ENCODE measurements around the gene SRGAP1.

Gene SRGAP1

DNA sequence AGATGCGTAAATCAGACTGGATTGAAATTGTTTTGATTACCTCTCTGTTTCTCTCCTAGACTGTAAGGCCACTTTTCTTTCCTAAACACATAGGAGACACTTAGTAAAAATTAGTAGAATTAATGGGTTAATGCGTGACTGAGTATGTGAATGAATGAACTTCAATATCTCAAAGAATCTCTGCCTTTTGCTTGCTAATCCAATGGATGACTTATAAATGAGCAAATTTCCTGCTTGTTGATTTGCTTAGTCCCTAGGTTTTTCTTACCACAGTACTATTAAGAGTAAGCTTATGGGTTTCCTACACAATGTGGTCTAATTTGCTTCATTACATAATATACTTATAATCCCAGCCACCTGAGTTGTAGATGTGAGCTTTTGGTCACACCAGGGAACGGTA, 164.1 kb downstream of the SRGAP1 start:
- no CpG with 5 or more reads among the region's 3 CpGs for WGBS, 2 donors (ENCODE audit: extremely low coverage in 2 of 2, insufficient read length in 2 of 2, insufficient replicate concordance in 1 of 2)
- Histone ChIP-seq H2BK15ac (ENCODE audit: low read length) (no peak overlapping the region), H3K4me1 (ENCODE audit: control insufficient read depth in 2 of 2, insufficient read depth in 1 of 2, low read depth in 1 of 2, low read length in 2 of 2) (no peaks in the 10 kb centered on the region), H3K4ac (ENCODE audit: low read length) (no peak overlapping the region), H2BK120ac (ENCODE audit: low read depth, low read length) (no peak overlapping the region), H2BK5ac (ENCODE audit: low read length) (no peak overlapping the region), H3K27me3 (ENCODE audit: control insufficient read depth in 3 of 3, insufficient read depth in 3 of 3, low read depth in 1 of 3, low read length in 3 of 3) (no peaks in the 10 kb centered on the region), H4K91ac (ENCODE audit: low read depth, low read length, poor library complexity) (no peak overlapping the region), H3K4me3 (ENCODE audit: low read length in 2 of 2) (no peak overlapping the region), H3K23ac (ENCODE audit: low read depth, low read length, poor library complexity) (no peak overlapping the region), H2AFZ (ENCODE audit: low read length) (no peak overlapping the region), H2BK12ac (ENCODE audit: low read length) (no peak overlapping the region), H3K4me2 (ENCODE audit: insufficient read depth, low read length, poor library complexity, severe bottlenecking) (no peak overlapping the region), H3K27ac (replicated peaks; ENCODE audit: low read length) (no peak overlapping the region), H3K9me3 (replicated peaks in 1 of 2; ENCODE audit: control insufficient read depth in 2 of 2, insufficient read depth in 1 of 2, low read depth in 1 of 2, low read length in 2 of 2) (peaks cover 0 to 16% of the 10 kb centered on the region in 2 donors), H3K9ac (ENCODE audit: low read depth, low read length, poor library complexity) (no peak overlapping the region), H3K14ac (ENCODE audit: low read length) (no peak overlapping the region), H4K8ac (ENCODE audit: low read depth, low read length) (no peak overlapping the region), H3K79me1 (ENCODE audit: low read depth, low read length) (no peaks in the 10 kb centered on the region), H3K36me3 (replicated peaks in 1 of 2; ENCODE audit: control insufficient read depth in 2 of 2, insufficient read depth in 2 of 2, low read length in 2 of 2) (peaks cover 0 to 7% of the 10 kb centered on the region in 2 donors), H2AK5ac (ENCODE audit: low read depth, low read length) (no peak overlapping the region), H3K18ac (ENCODE audit: low read length) (no peak overlapping the region)
- DNase-seq (ENCODE audit: low spot score): no peak

DNA sequence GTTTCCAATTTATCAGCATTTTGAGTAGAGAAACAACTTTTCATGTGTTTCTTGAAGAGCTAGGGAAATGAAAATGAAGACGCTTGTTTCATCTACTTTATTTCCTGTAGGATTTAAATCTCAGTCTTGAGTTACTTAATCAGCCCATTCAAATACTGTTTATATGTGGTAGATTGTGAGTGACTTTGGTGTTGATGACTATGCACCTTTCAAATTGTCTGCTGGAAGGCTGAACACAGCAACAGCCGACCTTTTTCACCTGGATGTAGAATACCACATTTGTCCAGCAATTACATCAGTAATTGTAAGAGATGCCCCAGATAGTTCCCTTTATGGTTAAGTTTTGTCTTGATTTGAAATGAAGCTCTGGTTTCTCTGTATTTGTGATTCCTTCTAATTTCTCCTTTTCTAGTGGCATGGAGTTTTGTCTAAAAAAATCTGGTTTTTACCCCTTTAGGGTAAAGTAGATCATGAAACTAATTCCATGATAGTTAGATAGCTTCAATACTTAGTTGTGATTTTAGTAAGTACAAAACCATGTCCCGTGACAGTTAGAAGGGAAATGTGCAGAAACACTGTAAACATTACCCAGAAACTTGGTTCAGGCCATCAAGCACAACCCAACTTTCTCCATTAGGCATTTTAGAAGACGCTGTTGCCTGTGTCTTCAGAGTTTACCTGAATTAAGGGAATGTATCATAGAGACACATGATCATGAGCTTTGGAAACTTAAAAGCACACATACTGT, 165.0 kb downstream of the SRGAP1 start:
- H3K9ac ChIP-seq (ENCODE audit: low read depth, low read length, poor library complexity): no peak overlapping the region
- no peak overlapping the region for H3K4me2 ChIP-seq (ENCODE audit: insufficient read depth, low read length, poor library complexity, severe bottlenecking)
- H2BK120ac ChIP-seq (ENCODE audit: low read depth, low read length): no peak overlapping the region
- no peak overlapping the region for H4K8ac ChIP-seq (ENCODE audit: low read depth, low read length)
- H2AK5ac ChIP-seq (ENCODE audit: low read depth, low read length): no peak overlapping the region
- no peak overlapping the region for H3K4ac ChIP-seq (ENCODE audit: low read length)
- no peak overlapping the region for H3K23ac ChIP-seq (ENCODE audit: low read depth, low read length, poor library complexity)
- no peak overlapping the region for H4K91ac ChIP-seq (ENCODE audit: low read depth, low read length, poor library complexity)
- no CpG with 5 or more reads among the region's 4 CpGs for WGBS, 2 donors (ENCODE audit: extremely low coverage in 2 of 2, insufficient read length in 2 of 2, insufficient replicate concordance in 1 of 2)
- no peak overlapping the region for H2BK5ac ChIP-seq (ENCODE audit: low read length)
- peaks cover 0 to 11% of the 10 kb centered on the region in 2 donors for H3K9me3 ChIP-seq (replicated peaks in 1 of 2; ENCODE audit: control insufficient read depth in 2 of 2, insufficient read depth in 1 of 2, low read depth in 1 of 2, low read length in 2 of 2)
- no peak for DNase-seq (ENCODE audit: low spot score)
- H2AFZ ChIP-seq (ENCODE audit: low read length): no peak overlapping the region
- no peaks in the 10 kb centered on the region for H3K4me1 ChIP-seq (ENCODE audit: control insufficient read depth in 2 of 2, insufficient read depth in 1 of 2, low read depth in 1 of 2, low read length in 2 of 2)
- H3K36me3 ChIP-seq (replicated peaks in 1 of 2; ENCODE audit: control insufficient read depth in 2 of 2, insufficient read depth in 2 of 2, low read length in 2 of 2): peaks cover 0 to 3% of the 10 kb centered on the region in 2 donors
- H3K18ac ChIP-seq (ENCODE audit: low read length): no peak overlapping the region
- H2BK12ac ChIP-seq (ENCODE audit: low read length): no peak overlapping the region
- no peak overlapping the region for H3K27ac ChIP-seq (replicated peaks; ENCODE audit: low read length)
- no peak overlapping the region for H2BK15ac ChIP-seq (ENCODE audit: low read length)
- H3K14ac ChIP-seq (ENCODE audit: low read length): no peak overlapping the region
- H3K4me3 ChIP-seq (ENCODE audit: low read length in 2 of 2): no peak overlapping the region
- no peaks in the 10 kb centered on the region for H3K79me1 ChIP-seq (ENCODE audit: low read depth, low read length)
- no peaks in the 10 kb centered on the region for H3K27me3 ChIP-seq (ENCODE audit: control insufficient read depth in 3 of 3, insufficient read depth in 3 of 3, low read depth in 1 of 3, low read length in 3 of 3)

DNA sequence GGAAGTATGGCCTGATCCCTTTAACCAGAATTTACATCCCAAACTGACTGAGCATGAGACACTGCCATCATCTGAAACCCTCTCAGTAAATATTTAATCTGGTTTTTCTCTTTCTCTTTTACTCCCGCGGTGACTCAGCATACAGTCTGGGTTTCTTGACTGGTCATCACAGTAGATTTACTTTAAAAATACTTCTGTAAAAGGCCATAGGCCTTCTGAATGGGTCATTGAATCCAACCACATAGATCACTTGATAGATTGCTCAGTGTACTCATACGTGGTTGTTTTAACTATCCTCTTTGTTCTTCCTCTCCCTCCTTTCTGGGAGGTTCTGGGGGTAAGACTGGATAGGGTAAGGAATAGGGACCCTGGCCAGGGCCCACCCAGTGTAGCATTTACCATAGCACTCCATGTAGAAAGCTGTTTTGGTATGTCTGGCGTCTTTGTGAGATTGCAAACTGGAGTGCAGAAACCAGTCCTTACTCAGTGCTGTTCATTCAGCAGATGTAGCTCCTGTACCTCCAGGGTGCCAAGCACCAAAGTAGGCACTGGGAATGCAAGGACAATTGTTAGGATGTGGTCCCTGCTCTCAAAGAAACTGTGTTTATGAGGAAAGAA, 165.7 kb downstream of the SRGAP1 start:
- no CpG with 5 or more reads among the region's 4 CpGs for WGBS, 2 donors (ENCODE audit: extremely low coverage in 2 of 2, insufficient read length in 2 of 2, insufficient replicate concordance in 1 of 2)
- DNase-seq (ENCODE audit: low spot score): no peak
- H3K36me3 ChIP-seq (replicated peaks in 1 of 2; ENCODE audit: control insufficient read depth in 2 of 2, insufficient read depth in 2 of 2, low read length in 2 of 2): no peaks in the 10 kb centered on the region

DNA sequence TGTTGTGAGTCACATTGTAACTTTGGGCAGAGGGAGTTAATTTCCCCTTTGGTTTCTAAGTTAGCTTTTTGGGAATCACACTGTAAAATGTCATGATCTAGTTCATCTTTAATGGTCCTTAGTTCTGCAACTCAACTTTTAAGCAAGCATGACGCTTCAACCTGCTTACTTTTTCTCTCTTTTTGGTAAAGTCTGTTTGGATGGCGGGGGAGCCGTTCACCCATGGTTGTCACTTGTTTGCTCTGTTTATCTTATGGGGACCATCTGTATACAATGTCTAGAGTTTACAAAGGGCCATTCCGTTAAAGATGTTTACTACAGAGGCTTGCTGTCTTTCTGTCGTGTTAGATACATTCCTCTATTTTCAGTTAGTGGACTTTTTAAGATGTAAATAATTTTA, 172.0 kb downstream of the SRGAP1 start:
- H2AK5ac ChIP-seq (ENCODE audit: low read depth, low read length): no peak overlapping the region
- H2BK12ac ChIP-seq (ENCODE audit: low read length): no peak overlapping the region
- peaks cover 0 to 14% of the 10 kb centered on the region in 2 donors for H3K36me3 ChIP-seq (replicated peaks in 1 of 2; ENCODE audit: control insufficient read depth in 2 of 2, insufficient read depth in 2 of 2, low read length in 2 of 2)
- no peaks in the 10 kb centered on the region for H3K4me1 ChIP-seq (ENCODE audit: control insufficient read depth in 2 of 2, insufficient read depth in 1 of 2, low read depth in 1 of 2, low read length in 2 of 2)
- H3K23ac ChIP-seq (ENCODE audit: low read depth, low read length, poor library complexity): no peak overlapping the region
- no peak overlapping the region for H3K14ac ChIP-seq (ENCODE audit: low read length)
- H2AFZ ChIP-seq (ENCODE audit: low read length): no peak overlapping the region
- no peak overlapping the region for H3K4me2 ChIP-seq (ENCODE audit: insufficient read depth, low read length, poor library complexity, severe bottlenecking)
- H2BK120ac ChIP-seq (ENCODE audit: low read depth, low read length): no peak overlapping the region
- DNase-seq (ENCODE audit: low spot score): no peak
- no peak overlapping the region for H3K4ac ChIP-seq (ENCODE audit: low read length)
- H4K8ac ChIP-seq (ENCODE audit: low read depth, low read length): no peak overlapping the region
- no peak overlapping the region for H2BK15ac ChIP-seq (ENCODE audit: low read length)
- no CpG with 5 or more reads among the region's 5 CpGs for WGBS, 2 donors (ENCODE audit: extremely low coverage in 2 of 2, insufficient read length in 2 of 2, insufficient replicate concordance in 1 of 2)
- H3K4me3 ChIP-seq (ENCODE audit: low read length in 2 of 2): no peak overlapping the region
- no peak overlapping the region for H4K91ac ChIP-seq (ENCODE audit: low read depth, low read length, poor library complexity)
- no peak overlapping the region for H3K27ac ChIP-seq (replicated peaks; ENCODE audit: low read length)
- no peak overlapping the region for H3K18ac ChIP-seq (ENCODE audit: low read length)
- H3K9me3 ChIP-seq (replicated peaks in 1 of 2; ENCODE audit: control insufficient read depth in 2 of 2, insufficient read depth in 1 of 2, low read depth in 1 of 2, low read length in 2 of 2): no peaks in the 10 kb centered on the region
- no peak overlapping the region for H2BK5ac ChIP-seq (ENCODE audit: low read length)
- H3K27me3 ChIP-seq (ENCODE audit: control insufficient read depth in 3 of 3, insufficient read depth in 3 of 3, low read depth in 1 of 3, low read length in 3 of 3): no peaks in the 10 kb centered on the region
- H3K79me1 ChIP-seq (ENCODE audit: low read depth, low read length): no peaks in the 10 kb centered on the region
- no peak overlapping the region for H3K9ac ChIP-seq (ENCODE audit: low read depth, low read length, poor library complexity)

More for the DNA sequence above, 165.7 kb downstream of the SRGAP1 start:
- H2BK12ac ChIP-seq (ENCODE audit: low read length): no peak overlapping the region
- no peak overlapping the region for H4K8ac ChIP-seq (ENCODE audit: low read depth, low read length)
- no peak overlapping the region for H3K4me2 ChIP-seq (ENCODE audit: insufficient read depth, low read length, poor library complexity, severe bottlenecking)
- H2BK120ac ChIP-seq (ENCODE audit: low read depth, low read length): no peak overlapping the region
- H3K9me3 ChIP-seq (replicated peaks in 1 of 2; ENCODE audit: control insufficient read depth in 2 of 2, insufficient read depth in 1 of 2, low read depth in 1 of 2, low read length in 2 of 2): peaks cover 0 to 11% of the 10 kb centered on the region in 2 donors
- H2AK5ac ChIP-seq (ENCODE audit: low read depth, low read length): no peak overlapping the region
- H3K27ac ChIP-seq (replicated peaks; ENCODE audit: low read length): no peak overlapping the region
- H3K79me1 ChIP-seq (ENCODE audit: low read depth, low read length): no peaks in the 10 kb centered on the region
- H3K4me3 ChIP-seq (ENCODE audit: low read length in 2 of 2): no peak overlapping the region
- H3K4me1 ChIP-seq (ENCODE audit: control insufficient read depth in 2 of 2, insufficient read depth in 1 of 2, low read depth in 1 of 2, low read length in 2 of 2): no peaks in the 10 kb centered on the region
- no peak overlapping the region for H2BK5ac ChIP-seq (ENCODE audit: low read length)
- no peak overlapping the region for H2BK15ac ChIP-seq (ENCODE audit: low read length)
- H3K27me3 ChIP-seq (ENCODE audit: control insufficient read depth in 3 of 3, insufficient read depth in 3 of 3, low read depth in 1 of 3, low read length in 3 of 3): no peaks in the 10 kb centered on the region
- H3K14ac ChIP-seq (ENCODE audit: low read length): no peak overlapping the region
- H3K4ac ChIP-seq (ENCODE audit: low read length): no peak overlapping the region
- H3K9ac ChIP-seq (ENCODE audit: low read depth, low read length, poor library complexity): no peak overlapping the region
- H3K18ac ChIP-seq (ENCODE audit: low read length): no peak overlapping the region
- no peak overlapping the region for H2AFZ ChIP-seq (ENCODE audit: low read length)
- no peak overlapping the region for H3K23ac ChIP-seq (ENCODE audit: low read depth, low read length, poor library complexity)
- no peak overlapping the region for H4K91ac ChIP-seq (ENCODE audit: low read depth, low read length, poor library complexity)

Data from neuronal stem cell (in vitro differentiated cells).